DND-41 (cell line): ENCODE measurements around the gene CFAP157.

ENCODE experiments used
- EZH2 ChIP-seq: IDR thresholded peaks from 3 replicates; pipeline ENCODE4 v1.6.1; 2012; ENCODE audit warnings: borderline replicate concordance, low read depth, mild to moderate bottlenecking, moderate library complexity, low read length, inconsistent platforms; ENCODE audit not compliant: severe bottlenecking
- TF ChIP-seq, protein P1 (sequence below): IDR thresholded peaks from 2 replicates; pipeline ENCODE4 v1.5.1; 2012; ENCODE audit warnings: borderline replicate concordance, low read length, moderate library complexity, mild to moderate bottlenecking; ENCODE audit not compliant: poor library complexity, severe bottlenecking; ENCODE audit errors: extremely low read depth

DNA sequence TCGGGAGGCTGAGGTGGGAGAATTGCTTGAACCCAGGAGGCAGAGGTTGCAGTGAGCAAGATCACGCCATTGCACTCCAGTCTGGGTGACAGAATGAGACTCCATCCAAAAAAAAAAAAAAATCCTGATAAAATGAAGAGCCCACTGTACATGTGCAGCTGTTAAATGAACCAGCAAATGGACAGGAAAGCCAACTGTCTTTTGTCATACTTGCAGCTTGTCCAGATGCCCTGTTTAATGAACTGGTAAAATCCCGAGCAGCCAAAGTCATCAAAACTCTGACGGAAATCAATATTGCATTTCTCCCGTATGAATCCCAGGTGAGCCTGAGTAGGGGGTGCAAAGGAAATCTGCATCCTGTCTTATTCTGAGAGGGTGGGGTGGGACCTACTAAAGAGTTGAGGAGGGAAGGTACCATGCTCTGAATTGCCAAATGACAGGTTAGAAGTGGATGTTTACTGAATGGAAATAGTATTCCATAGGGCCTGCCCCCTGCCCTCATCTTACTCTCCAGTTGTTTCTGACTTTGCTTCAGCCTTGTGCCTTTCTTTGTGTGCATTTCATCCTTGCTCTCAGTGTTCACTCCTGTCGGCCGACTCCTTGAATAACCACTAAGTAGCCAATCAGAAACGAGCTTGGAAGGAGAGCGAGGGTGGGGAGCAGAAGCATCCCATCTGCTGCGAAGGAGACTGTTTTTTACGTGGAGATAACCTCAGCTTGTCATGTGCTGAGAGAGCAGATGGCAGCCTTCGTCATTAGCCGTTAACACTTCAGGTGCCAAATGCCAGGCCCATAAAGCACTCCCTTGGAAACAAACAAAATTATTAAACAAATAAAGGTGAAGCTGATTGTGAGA lies 45.7 kb upstream of the CFAP157 start:
- TF ChIP-seq, protein P1, sequence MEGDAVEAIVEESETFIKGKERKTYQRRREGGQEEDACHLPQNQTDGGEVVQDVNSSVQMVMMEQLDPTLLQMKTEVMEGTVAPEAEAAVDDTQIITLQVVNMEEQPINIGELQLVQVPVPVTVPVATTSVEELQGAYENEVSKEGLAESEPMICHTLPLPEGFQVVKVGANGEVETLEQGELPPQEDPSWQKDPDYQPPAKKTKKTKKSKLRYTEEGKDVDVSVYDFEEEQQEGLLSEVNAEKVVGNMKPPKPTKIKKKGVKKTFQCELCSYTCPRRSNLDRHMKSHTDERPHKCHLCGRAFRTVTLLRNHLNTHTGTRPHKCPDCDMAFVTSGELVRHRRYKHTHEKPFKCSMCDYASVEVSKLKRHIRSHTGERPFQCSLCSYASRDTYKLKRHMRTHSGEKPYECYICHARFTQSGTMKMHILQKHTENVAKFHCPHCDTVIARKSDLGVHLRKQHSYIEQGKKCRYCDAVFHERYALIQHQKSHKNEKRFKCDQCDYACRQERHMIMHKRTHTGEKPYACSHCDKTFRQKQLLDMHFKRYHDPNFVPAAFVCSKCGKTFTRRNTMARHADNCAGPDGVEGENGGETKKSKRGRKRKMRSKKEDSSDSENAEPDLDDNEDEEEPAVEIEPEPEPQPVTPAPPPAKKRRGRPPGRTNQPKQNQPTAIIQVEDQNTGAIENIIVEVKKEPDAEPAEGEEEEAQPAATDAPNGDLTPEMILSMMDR, result no peak
- TF ChIP-seq EZH2, result no peak
